SK-N-SH (cell line): Measurements from ENCODE around the gene IRF2. TPM values are rescaled to one million over a fixed set of nuclear protein-coding genes. Genes with fewer than 3 reads are reported as not detected.

Experiments
- CTCF ChIA-PET: fragments of 300-600, 350-600 bp; formaldehyde crosslinking; extraction: SDS; loops from one replicate; lab custom pipeline; 2021; lab: Yijun Ruan, JAX
- POLR2A ChIA-PET: fragments of 350-600 bp; sonication (Branson Sonifier 250); formaldehyde crosslinking; extraction: SDS; loops from one replicate; lab custom pipeline; 2020; ENCODE audit warnings: antibody characterized with exemption, inconsistent platforms; lab: Yijun Ruan, JAX
- DNase-seq: peaks from one replicate; pipeline ENCODE4 v3.0.0; 2012
- H2AFZ ChIP-seq: fragments of 200-600 bp; sonication (generic); 2 replicates; pipeline ENCODE4 v1.8.1; 2016; ENCODE audit warnings: antibody characterized with exemption, mild to moderate bottlenecking, low read depth
- H3F3A ChIP-seq: fragments of 200-600 bp; sonication (generic); replicated peaks from 2 replicates; pipeline ENCODE3; 2016; ENCODE audit warnings: antibody characterized with exemption, mild to moderate bottlenecking; ENCODE audit not compliant: insufficient read depth
- H3K27ac ChIP-seq, 2 experiments: fragments of 200-500 bp in 1 of 2; fragments of 200-600 bp in 1 of 2; sonication (Bioruptor generic) in 1 of 2; sonication (generic), shearing (Covaris generic) in 1 of 2; 2 replicates each; pipeline versions ENCODE4 v1.5.1 to v1.6.1; 2014 to 2016; ENCODE audit warnings: low read depth in 2 of 2, inconsistent platforms in 1 of 2, low read length in 1 of 2, mild to moderate bottlenecking in 1 of 2, mixed read lengths in 1 of 2
- H3K27me3 ChIP-seq: fragments of 200-600 bp; sonication (generic), shearing (Covaris generic); 2 replicates; pipeline ENCODE4 v1.6.1; 2016; ENCODE audit warnings: mixed run types; ENCODE audit not compliant: insufficient read depth
- H3K36me3 ChIP-seq, 2 experiments: fragments of 200-500 bp in 1 of 2; fragments of 200-600 bp in 1 of 2; sonication (Bioruptor generic) in 1 of 2; sonication (generic) in 1 of 2; replicated peaks in 1 of 2; 2 replicates each; pipeline versions ENCODE3 to v1.5.1; 2014 to 2016; ENCODE audit warnings: low read length in 1 of 2, mild to moderate bottlenecking in 1 of 2; ENCODE audit not compliant: insufficient read depth in 2 of 2, control insufficient read depth in 1 of 2
- H3K4me1 ChIP-seq, 2 experiments: fragments of 200-500 bp in 1 of 2; fragments of 200-600 bp in 1 of 2; sonication (Bioruptor generic) in 1 of 2; sonication (generic), shearing (Covaris generic) in 1 of 2; 2 replicates each; pipeline versions ENCODE4 v1.5.1 to v1.6.1; 2014 to 2016; ENCODE audit warnings: low read depth in 1 of 2, low read length in 1 of 2, mixed run types in 1 of 2; ENCODE audit not compliant: insufficient read depth in 2 of 2, control insufficient read depth in 1 of 2
- H3K4me2 ChIP-seq: fragments of 200-600 bp; sonication (generic), shearing (Covaris generic); 2 replicates; pipeline ENCODE4 v1.6.1; 2017; ENCODE audit warnings: mixed run types
- H3K4me3 ChIP-seq, 2 experiments: fragments of 200-500 bp in 1 of 2; fragments of 200-600 bp in 1 of 2; sonication (Bioruptor generic) in 1 of 2; sonication (generic), shearing (Covaris generic) in 1 of 2; 2 replicates each; pipeline versions ENCODE4 v1.5.1 to v1.8.1; 2014 to 2016; ENCODE audit warnings: low read depth in 2 of 2, inconsistent platforms in 1 of 2, low read length in 1 of 2, mild to moderate bottlenecking in 1 of 2, mixed read lengths in 1 of 2, moderate library complexity in 1 of 2
- H3K79me2 ChIP-seq: fragments of 200-600 bp; sonication (generic); 2 replicates; pipeline ENCODE4 v1.8.1; 2017; ENCODE audit warnings: mild to moderate bottlenecking; ENCODE audit not compliant: insufficient read depth
- H3K9ac ChIP-seq: fragments of 200-600 bp; sonication (generic); 2 replicates; pipeline ENCODE4 v1.6.1; 2017; ENCODE audit warnings: mixed run types
- H3K9me2 ChIP-seq: fragments of 200-600 bp; sonication (generic); 2 replicates; pipeline ENCODE4 v1.6.1; 2017; ENCODE audit warnings: mixed run types
- H3K9me3 ChIP-seq: fragments of 200-600 bp; sonication (generic); 2 replicates; pipeline ENCODE4 v1.6.1; 2017; ENCODE audit warnings: mixed run types, mild to moderate bottlenecking, moderate library complexity
- H4K20me1 ChIP-seq: fragments of 200-600 bp; sonication (generic); 2 replicates; pipeline ENCODE4 v1.6.1; 2017; ENCODE audit warnings: mild to moderate bottlenecking, mixed run types; ENCODE audit not compliant: insufficient read depth
- EP300 ChIP-seq, 2 experiments: IDR thresholded peaks; 2 replicates each; pipeline versions ENCODE4 v1.4.0 to v1.6.1; 2012; ENCODE audit warnings: borderline replicate concordance in 1 of 2, low read depth in 1 of 2, low read length in 1 of 2
- FOSL2 ChIP-seq: IDR thresholded peaks from 2 replicates; pipeline ENCODE4 v1.4.0; 2012; ENCODE audit warnings: low read depth, mild to moderate bottlenecking, moderate library complexity, borderline replicate concordance
- FOXM1 ChIP-seq: IDR thresholded peaks from 2 replicates; pipeline ENCODE4 v1.4.0; 2012; ENCODE audit warnings: low read depth, mild to moderate bottlenecking
- GATA2 ChIP-seq: sonication (generic); formaldehyde crosslinking; IDR thresholded peaks from 2 replicates; pipeline ENCODE4 v1.5.0; 2020; ENCODE audit warnings: mild to moderate bottlenecking, missing genetic modification reagents
- JUND ChIP-seq: IDR thresholded peaks from 2 replicates; pipeline ENCODE4 v1.4.0; 2012
- MEF2A ChIP-seq: IDR thresholded peaks from 2 replicates; pipeline ENCODE4 v1.4.0; 2012; ENCODE audit warnings: low read depth, borderline replicate concordance
- NRF1 ChIP-seq: IDR thresholded peaks from 2 replicates; pipeline ENCODE4 v1.6.1; 2012; ENCODE audit warnings: low read depth, mild to moderate bottlenecking, low read length
- POLR2AphosphoS5 ChIP-seq: IDR thresholded peaks from 2 replicates; pipeline ENCODE4 v1.6.1; 2012; ENCODE audit warnings: low read depth, low read length
- RAD21 ChIP-seq: IDR thresholded peaks from 2 replicates; pipeline ENCODE4 v1.6.1; 2012; ENCODE audit warnings: mild to moderate bottlenecking, low read length
- RCOR1 ChIP-seq: fragments of 150-350 bp; IDR thresholded peaks from 2 replicates; pipeline ENCODE4 v1.6.1; 2017; ENCODE audit warnings: antibody characterized with exemption, low read length
- RXRA ChIP-seq: IDR thresholded peaks from 2 replicates; pipeline ENCODE4 v1.4.0; 2012; ENCODE audit warnings: low read depth, mild to moderate bottlenecking, borderline replicate concordance
- SIN3A ChIP-seq: IDR thresholded peaks from 2 replicates; pipeline ENCODE4 v1.6.1; 2012; ENCODE audit warnings: low read depth, mild to moderate bottlenecking, low read length, moderate library complexity, borderline replicate concordance
- TCF12 ChIP-seq: IDR thresholded peaks from 2 replicates; pipeline ENCODE4 v1.4.0; 2012
- YY1 ChIP-seq: IDR thresholded peaks from 2 replicates; pipeline ENCODE4 v1.4.0; 2012; ENCODE audit warnings: low read depth, mild to moderate bottlenecking
- WGBS: methylation state at CpG from one replicate; pipeline ENCODE4 v1.1.6; 2017; ENCODE audit warnings: low lambda C conversion rate; 5-methylcytosine and 5-hydroxymethylcytosine counted together
- polyA plus RNA-seq, 3 experiments: library from polyadenylated mRNA; depleted of rRNA; stranded (reverse); fragments of >200 nt; gene quantifications; 2 replicates each; pipeline ENCODE4 v1.2.3, GENCODE V29; 2012
- TF ChIP-seq, protein P1 (sequence below): IDR thresholded peaks from 2 replicates; pipeline ENCODE4; 2012
- TF ChIP-seq, protein P2 (sequence below): IDR thresholded peaks from 2 replicates; pipeline ENCODE4 v1.4.0; 2012; ENCODE audit warnings: low read depth, borderline replicate concordance

The IRF2 gene
- polyA plus RNA-seq, 1 of the 3 experiments (the other 2 are of a cell fraction) = 23.3 TPM

DNA sequence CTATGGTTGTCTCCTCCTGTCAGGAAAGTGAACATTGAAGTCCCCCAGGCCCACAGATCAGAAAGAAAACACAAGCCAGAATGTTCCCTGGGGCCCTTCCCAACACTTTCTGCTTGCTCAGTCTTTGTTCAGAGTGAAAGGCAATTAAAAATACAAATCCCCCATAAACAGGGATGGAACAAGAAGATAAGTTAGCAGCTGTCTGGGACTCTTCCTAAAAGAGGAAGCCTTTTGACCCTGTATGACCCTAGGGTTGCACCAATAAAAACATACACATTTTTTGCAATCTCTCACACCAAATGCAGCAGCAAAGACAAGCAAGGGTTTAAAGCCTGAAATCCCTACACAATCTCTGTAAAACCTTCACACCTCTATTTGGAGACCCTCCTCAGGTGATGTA is 22.6 kb downstream of the IRF2 start (continued):
- TF ChIP-seq, protein P1, sequence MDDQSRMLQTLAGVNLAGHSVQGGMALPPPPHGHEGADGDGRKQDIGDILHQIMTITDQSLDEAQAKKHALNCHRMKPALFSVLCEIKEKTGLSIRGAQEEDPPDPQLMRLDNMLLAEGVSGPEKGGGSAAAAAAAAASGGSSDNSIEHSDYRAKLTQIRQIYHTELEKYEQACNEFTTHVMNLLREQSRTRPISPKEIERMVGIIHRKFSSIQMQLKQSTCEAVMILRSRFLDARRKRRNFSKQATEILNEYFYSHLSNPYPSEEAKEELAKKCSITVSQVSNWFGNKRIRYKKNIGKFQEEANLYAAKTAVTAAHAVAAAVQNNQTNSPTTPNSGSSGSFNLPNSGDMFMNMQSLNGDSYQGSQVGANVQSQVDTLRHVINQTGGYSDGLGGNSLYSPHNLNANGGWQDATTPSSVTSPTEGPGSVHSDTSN = no peak
- TF ChIP-seq FOSL2 (no peak), TCF12 (peak; percentile 42; the same call in 1 of the 2 replicates), POLR2AphosphoS5 (no peak), JUND (no peak), GATA2 (CRISPR knock-in tag) (peak; percentile 61), RXRA (no peak), RCOR1 (no peak), MEF2A (no peak), EP300 (IDR thresholded peaks at IDR 0.05; ENCODE audit: borderline replicate concordance in 1 of 2, low read depth in 1 of 2, low read length in 1 of 2) (peak in 1 of 2 experiments; percentile 83; a peak in 2 of 4 replicates), YY1 (no peak), FOXM1 (no peak), SIN3A (no peak), NRF1 (no peak)
- TF ChIP-seq, protein P2, sequence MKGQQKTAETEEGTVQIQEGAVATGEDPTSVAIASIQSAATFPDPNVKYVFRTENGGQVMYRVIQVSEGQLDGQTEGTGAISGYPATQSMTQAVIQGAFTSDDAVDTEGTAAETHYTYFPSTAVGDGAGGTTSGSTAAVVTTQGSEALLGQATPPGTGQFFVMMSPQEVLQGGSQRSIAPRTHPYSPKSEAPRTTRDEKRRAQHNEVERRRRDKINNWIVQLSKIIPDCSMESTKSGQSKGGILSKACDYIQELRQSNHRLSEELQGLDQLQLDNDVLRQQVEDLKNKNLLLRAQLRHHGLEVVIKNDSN = no peak

DNA sequence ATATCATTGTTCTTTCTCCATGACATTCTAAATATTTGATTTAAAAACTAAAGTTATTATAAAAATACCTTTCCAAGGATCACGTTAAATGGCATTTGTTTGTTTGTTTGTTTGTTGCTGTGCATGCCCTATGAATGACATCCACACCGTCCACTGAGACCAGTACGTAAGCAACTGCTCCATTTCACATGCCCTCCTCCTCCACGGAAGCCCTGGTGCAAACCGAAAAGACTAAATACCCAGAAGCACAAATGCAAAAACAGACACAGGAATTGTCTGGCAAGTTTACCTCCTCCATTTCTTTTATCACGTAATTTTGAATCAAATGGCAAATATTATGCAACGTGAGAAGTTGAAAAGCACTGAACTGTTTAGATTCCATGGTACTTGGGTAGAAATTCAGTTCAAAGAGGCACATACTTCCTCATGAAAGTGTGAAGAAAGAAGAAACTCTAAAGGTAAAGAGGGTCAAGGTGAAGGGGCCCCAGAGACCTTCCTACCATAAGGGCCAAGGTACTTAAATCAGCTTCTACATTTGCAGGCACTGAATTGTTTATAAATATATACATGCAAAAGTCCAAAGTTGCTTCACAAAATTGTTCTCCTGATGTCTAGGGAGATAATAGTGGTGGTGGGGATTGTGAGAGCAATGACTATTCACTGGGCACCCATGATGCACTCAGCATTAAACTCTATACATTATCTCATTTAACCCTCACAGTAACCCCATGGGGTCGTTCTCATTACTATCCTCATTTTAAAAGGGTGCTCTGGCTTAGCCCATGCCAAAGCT is 23.4 kb downstream of the IRF2 start:
- TF ChIP-seq RAD21 = no peak
- TF ChIP-seq EP300 (IDR thresholded peaks at IDR 0.05; ENCODE audit: borderline replicate concordance in 1 of 2, low read depth in 1 of 2, low read length in 1 of 2) = peak in 1 of 2 experiments; percentile 11; a peak in 1 of 4 replicates
- Histone ChIP-seq H2AFZ (no peak overlapping the region), H3K9me3 (no peaks in the 10 kb centered on the region), H3K4me2 (no peak overlapping the region), H4K20me1 (0 out of 2 replicates have a peak, but pooled peaks cover 4% of the 10 kb centered on the region), H3K4me3 (no peak overlapping the region), H3K27ac (peak overlapping the region; percentile 58 to 95; a peak in 3 of 4 replicates), H3K27me3 (no peaks in the 10 kb centered on the region), H3F3A (no peaks in the 10 kb centered on the region), H3K9me2 (no peaks in the 10 kb centered on the region), H3K4me1 (peaks cover 33 to 54% of the 10 kb centered on the region in 2 experiments; a peak in 3 of 4 replicates), H3K9ac (no peak overlapping the region), H3K79me2 (peaks cover 89% of the 10 kb centered on the region), H3K36me3 (peaks cover 0 to 5% of the 10 kb centered on the region in 2 experiments)
- WGBS = 69% methylated on average over 8 of the region's 8 CpGs
- CTCF ChIA-PET = interaction anchor here (1.5 kb wide), 1 partner anchor 187 kb away, joined by 3 read pairs; no protein-coding TSS in a partner anchor
- peak; percentile 59 for DNase-seq
- POLR2A ChIA-PET = interaction anchor here (1.2 kb wide), 1 partner anchor 24 kb away, joined by 3 read pairs; no protein-coding TSS in a partner anchor
